ENCODE results near the gene TMEM138.
A peak's percentile ranks its signal among the peaks of the same experiment; 100 is the strongest.

TMEM138 gene

DNA sequence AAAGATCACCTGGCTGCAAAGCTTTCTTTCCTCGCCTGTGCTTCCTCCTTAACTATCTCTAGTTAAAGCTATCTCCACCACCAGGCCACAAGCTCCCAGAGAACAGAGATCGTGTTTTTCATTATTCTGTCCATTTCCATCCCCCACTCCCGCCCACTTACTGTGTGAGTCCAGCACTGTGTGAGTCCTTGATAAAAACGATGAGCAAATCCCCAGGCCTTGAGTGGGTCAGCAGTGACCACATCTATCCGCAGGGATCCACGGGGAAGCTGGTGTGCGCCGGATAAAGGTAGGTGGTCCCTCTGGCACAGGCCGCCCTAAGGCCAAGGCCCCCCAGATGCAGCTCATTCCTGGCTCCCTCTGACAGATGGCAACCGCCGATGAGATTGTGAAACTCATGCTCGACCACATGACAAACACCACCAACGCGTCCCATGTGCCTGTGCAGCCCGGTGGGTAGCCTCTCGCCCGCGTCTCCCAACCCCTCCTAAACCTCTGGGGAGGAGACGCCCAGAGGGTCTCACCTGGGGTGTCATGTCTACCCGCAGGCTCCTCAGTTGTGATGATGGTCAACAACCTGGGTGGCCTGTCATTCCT, 19.9 kb upstream of the TMEM138 start:
- DNase-seq (ENCODE audit: low spot score): no peak

DNA sequence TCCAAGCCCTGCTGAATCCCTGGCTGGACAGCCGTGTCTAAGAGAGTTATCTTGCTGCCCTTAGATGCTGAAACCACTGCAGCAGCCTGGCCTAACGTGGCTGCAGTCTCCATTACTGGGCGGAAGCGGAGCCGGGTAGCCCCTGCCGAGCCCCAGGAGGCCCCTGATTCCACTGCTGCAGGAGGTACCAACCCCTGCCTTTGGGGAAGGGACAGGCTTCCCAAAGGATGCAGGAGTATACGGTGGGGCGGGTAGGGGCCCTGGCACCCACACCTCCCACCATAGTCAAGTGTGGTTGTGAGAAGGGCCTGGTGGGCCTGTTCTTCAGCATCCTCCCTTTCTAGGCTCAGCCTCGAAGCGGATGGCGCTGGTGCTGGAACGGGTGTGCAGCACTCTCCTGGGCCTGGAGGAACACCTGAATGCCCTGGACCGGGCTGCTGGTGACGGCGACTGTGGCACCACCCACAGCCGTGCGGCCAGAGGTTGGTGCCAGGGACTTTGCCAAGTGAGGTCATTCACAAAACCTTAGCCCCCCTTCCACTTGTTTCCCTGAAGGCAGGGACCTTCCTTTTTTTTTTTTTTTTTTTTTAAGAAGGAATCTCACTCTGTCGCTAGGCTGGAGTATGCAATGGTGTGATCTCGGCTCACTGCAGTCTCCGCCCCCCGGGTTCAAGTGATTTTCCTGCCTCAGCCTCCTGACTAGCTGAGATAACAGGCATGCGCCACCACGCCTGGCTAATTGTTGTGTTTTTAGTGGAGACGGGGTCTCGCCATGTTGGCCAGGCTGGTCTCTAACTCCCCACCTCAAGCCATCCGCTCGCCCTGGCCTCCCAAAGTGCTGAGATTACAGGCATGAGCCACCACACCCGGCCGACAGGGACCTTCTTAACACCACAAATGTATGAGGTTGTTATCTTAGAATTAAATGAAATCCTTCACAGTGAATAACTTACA, 18.1 kb upstream of the TMEM138 start:
- no peak for DNase-seq (ENCODE audit: low spot score)

DNA sequence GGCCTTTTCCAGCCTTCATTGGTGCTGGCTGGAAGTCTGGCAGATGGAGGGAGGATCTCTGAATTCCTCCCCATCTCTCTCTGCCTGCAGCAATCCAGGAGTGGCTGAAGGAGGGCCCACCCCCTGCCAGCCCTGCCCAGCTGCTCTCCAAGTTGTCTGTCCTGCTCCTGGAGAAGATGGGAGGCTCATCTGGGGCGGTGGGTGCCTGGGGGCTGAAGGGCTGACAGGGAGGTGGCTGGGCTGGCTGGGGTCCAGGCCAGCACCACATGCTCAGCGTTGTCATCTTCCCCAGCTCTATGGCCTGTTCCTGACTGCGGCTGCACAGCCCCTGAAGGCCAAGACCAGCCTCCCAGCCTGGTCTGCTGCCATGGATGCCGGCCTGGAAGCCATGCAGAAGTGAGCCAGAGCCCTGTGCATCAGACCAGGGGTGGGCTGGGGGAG, 17.0 kb upstream of the TMEM138 start:
- DNase-seq (ENCODE audit: low spot score): no peak

GRCh38 chr11:61345954-61346843, 16.0 kb upstream of the TMEM138 start:
- DNase-seq (ENCODE audit: low spot score): no peak

DNA sequence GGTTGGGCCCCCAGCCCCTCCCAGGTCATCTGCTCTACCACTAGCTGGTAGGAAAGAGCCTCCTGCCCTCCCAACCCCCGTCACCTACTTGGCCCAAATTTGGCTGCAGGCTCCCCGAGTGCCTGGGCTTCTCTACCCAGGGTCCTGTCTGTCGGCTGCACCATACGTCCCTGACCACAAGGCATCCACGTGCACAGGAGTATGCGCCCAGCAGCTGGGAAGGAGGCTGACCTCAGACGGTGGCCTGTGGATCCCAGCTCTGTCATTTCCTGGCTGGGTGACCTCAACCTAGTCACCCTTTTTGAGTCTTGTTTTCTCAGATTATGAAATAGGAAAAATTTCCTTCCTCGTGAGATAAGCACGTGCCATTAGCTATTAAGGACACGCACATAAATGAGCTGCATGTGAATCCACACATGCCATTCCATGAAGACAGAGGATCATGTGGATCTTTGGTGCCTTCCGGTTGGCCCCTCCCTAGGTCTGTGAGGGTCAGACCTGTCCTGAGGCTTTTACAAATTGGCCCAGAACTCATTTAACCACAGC, 14.2 kb upstream of the TMEM138 start:
- DNase-seq (ENCODE audit: low spot score): no peak

GRCh38 chr11:61349189-61349751, 12.9 kb upstream of the TMEM138 start:
- no peak for DNase-seq (ENCODE audit: low spot score)

DNA sequence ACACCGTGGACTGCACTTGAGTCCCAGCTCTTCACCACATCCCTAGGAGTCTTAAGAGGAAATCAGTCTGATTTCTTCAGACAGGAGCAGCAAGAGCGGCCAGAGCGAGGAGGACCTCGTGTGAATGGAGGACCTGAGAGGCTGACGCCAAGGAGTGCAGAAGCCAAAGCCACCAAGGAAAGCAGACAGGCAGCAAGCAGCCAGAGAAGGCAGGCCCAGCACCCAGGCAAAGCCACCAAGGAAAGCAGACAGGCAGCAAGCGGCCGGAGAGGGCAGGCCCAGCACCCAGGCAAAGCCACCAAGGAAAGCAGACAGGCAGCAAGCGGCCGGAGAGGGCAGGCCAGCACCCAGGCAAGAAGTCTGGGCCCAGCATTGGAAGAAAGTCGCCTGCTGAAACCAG, 12.3 kb upstream of the TMEM138 start:
- DNase-seq (ENCODE audit: low spot score): no peak

- DNase-seq (ENCODE audit: low spot score): no peak
These were observed 11.8 kb upstream of the TMEM138 start for GRCh38 chr11:61350336-61350735.

DNA sequence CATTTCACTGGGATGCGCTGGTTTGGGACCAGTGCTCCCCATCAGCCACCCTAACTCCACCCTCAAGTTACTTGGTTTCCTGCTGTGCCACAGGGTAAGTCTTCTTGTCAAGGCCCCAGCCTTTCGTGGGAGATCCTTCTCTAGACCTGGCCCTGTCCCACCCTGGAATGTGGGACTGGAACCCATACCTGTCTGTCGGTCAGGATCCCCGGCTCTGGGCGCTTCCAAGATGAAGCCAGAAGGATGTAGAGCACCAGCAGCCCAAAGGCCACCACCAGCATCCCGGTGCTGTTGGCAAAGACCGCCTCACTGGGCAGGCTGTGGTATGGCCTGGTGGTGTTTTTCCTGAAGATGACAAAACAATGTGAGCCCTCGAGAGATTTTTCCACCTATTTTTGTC, 11.4 kb upstream of the TMEM138 start:
- DNase-seq (ENCODE audit: low spot score): no peak

DNA sequence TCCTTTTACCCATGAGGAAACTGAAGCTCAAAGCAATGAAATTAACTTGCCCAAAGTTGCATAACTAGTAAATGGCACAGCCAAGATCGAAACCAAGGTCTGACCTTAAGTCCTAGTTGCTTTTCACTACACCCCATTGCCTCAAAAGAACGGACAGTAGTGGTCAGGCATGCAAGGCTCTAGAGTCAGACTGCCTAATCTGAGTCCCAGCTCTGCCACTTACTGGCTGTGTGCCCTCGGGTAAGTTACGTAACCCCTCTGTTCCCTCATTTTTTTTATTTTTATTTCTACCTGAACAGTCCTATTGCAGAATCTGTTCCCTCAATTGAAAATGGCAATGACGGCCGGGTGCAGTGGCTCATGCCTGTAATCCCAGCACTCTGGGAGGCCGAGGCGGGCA, 10.1 kb upstream of the TMEM138 start:
- no peak for DNase-seq (ENCODE audit: low spot score)

DNA sequence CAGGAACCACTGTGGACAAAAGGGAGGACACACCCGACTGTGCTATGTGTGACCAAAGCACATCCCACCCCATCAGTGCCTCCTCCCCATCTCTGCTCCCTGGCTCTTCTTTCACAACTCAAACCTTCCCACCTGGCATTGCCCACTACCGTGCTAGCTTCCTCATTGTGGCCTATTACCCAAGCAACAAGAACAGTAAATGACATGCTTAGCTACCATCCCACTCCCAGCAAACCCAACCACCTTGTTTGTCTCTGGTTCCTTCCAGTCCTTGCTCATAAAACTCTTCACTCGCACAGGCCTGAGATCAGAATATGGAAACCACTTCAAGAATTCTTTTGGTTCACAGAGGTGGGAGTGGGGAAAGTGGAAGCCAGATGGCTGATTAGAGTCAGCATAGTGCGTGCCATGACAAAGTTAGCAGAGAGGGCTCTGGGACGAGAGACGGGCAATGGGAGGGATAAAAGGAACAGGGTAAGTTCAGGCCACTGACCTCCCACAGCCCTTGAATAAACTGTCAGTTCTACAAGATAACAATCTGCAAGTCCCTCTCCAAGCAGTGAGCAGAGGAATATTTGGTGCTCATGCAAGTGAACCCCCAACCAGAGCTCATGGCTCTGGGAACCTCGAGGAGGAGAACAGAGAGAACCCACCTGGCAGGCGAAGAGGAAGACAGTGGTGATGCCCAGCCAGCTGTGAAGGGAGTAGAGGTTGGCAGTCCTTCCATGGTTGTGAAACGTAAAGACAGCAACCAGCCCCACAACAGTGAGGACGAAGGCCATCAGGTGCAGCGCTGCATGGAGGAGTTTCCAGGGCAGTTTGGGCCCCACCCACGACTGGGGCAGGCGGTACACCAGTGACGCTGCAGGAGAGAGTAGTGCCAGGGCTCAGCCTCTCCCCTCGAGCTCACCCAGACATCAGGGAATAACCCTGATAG, 8.8 kb upstream of the TMEM138 start:
- no peak for DNase-seq (ENCODE audit: low spot score)

DNA sequence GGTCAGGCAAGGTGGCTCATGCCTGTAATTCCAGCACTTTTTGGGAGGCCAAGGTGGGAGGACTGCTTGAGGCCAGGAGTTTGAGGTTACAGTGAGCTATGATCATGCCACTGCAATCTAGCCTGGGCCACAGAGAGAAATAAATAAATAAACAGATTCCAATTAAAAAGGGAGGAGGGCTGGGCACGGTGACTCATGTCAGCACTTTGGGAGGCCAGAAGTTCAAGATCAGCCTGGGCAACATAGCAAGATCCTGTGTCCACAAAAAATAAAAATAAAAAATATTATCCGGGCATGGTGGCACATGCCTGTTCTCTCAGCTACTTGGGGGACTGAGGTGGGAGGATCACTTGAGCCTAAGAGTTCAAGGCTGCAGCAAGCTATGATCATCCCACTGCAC, 8.0 kb upstream of the TMEM138 start:
- no peak for DNase-seq (ENCODE audit: low spot score)

GRCh38 chr11:61356706-61357105, 5.5 kb upstream of the TMEM138 start:
- no peak for DNase-seq (ENCODE audit: low spot score)

DNA sequence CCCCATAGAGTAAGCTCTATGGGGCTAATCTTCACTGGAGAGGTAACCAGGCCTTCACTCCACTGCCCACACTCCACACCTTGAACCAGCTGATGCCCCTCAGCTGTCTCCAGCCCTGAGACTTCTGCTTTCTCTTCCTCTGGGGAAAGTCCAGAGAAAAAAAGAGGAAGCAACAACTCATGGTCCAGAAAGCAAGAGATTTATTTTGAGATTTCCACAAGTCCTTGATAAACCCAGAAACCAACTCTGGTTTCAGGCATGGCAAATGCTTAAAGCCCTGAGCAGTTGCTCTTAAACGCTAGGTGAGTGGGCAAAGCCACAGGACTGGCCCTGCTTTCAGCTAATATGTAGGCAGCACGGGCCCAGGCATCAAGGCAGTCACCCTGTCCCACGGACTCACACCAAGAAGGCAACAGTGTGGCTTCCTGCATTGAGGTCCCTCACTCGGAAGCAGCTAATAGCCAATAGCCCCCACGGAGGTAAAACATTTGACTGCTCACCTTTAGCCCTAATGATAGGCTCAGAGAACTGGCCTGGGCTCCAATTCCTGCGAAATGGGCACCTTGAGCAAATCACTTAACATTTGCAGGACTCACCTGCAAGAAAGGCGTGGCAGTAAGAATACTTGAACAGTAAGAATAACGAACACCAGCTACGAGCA, 4.8 kb upstream of the TMEM138 start:
- no peak for DNase-seq (ENCODE audit: low spot score)

DNA sequence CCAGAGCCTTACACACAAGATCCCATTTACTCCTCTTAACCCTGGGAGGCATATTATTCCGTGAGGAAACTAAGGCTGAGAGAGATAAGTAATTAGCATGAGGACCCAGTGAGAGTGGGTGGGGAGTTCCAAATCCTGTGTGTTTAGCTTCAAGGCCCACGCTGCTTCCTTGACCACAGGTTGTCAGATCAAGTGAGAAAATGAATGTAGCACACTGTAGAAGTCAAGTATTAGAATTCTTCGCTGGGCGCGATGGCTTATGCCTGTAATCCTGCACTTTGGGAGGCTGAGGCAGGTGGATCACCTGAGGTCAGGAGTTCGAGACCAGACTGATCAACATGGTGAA, 4.3 kb upstream of the TMEM138 start:
- no peak for DNase-seq (ENCODE audit: low spot score)

GRCh38 chr11:61358566-61358965, 3.6 kb upstream of the TMEM138 start:
- DNase-seq (ENCODE audit: low spot score): no peak

GRCh38 chr11:61359516-61359915, 2.7 kb upstream of the TMEM138 start:
- DNase-seq (ENCODE audit: low spot score): no peak

GRCh38 chr11:61361237-61361740, 885 bp upstream of the TMEM138 start:
- DNase-seq (ENCODE audit: low spot score): no peak

- DNase-seq (ENCODE audit: low spot score): peak; percentile 62
These were observed 335 bp downstream of the TMEM138 start for GRCh38 chr11:61362542-61362875.

DNA sequence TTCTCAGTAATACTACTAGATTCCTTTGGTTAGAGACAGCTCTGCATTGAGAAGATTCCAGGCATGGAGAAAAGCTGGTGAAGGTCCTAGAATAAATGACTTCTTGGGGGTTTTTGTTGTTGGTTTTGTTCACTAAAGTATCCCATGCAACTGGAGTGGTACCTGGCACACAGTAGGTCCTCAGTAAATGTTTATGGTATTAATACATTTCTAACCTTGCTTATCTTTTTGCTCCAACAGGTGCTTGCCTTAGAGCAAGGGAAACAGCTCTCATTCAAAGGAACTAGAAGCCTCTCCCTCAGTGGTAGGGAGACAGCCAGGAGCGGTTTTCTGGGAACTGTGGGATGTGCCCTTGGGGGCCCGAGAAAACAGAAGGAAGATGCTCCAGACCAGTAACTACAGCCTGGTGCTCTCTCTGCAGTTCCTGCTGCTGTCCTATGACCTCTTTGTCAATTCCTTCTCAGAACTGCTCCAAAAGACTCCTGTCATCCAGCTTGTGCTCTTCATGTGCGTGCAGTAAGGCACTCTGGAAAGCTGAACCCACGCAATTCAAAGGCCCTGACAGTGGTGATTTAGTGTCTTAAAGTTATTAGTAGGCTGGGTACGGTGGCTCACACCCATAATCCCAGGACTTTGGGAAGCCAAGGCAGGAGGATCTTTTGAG, 2.0 kb downstream of the TMEM138 start:
- DNase-seq (ENCODE audit: low spot score): no peak

Data from HuH-7.5 (cell line).